Thoracic aorta (tissue), 2 donors: ENCODE measurements around the gene PIP4P1. TPM values are rescaled to one million over a fixed set of nuclear protein-coding genes. Genes with fewer than 3 reads are reported as not detected.

ENCODE experiments used
- ATAC-seq: fragments of 150-250 bp; one replicate; pipeline ENCODE4 v1.8.0; 2017; ENCODE audit warnings: low read depth; ENCODE audit not compliant: insufficient number of reproducible peaks, low FRiP score
- DNase-seq: peaks from one replicate; pipeline ENCODE4 v3.0.0-alpha.2; 2020; ENCODE audit warnings: low spot score
- H3K27ac ChIP-seq, 2 donors: fragments of 200-600 bp; sonication (generic); 1 replicate in 1 of 2; 2 replicates in 1 of 2; pipeline ENCODE4 v1.5.1; 2016; ENCODE audit warnings: mild to moderate bottlenecking in 2 of 2, moderate library complexity in 2 of 2
- H3K27me3 ChIP-seq: fragments of 200-600 bp; sonication (generic); replicated peaks from 2 replicates; pipeline ENCODE4 v1.6.0; 2016; ENCODE audit warnings: mild to moderate bottlenecking; ENCODE audit not compliant: insufficient read depth
- H3K36me3 ChIP-seq: fragments of 200-600 bp; sonication (generic); one replicate; pipeline ENCODE4 v1.5.1; 2016
- H3K4me1 ChIP-seq, 2 donors: fragments of 200-600 bp; sonication (generic); 1 replicate in 1 of 2; 2 replicates in 1 of 2; pipeline versions ENCODE4 v1.5.1 to v1.6.0; 2016; ENCODE audit warnings: low read depth in 2 of 2, mild to moderate bottlenecking in 1 of 2; ENCODE audit not compliant: control insufficient read depth in 1 of 2
- H3K4me3 ChIP-seq: fragments of 200-600 bp; sonication (generic); 2 replicates; pipeline ENCODE4 v1.5.1; 2016; ENCODE audit warnings: mild to moderate bottlenecking
- H3K9me3 ChIP-seq: fragments of 200-600 bp; sonication (generic); 2 replicates; pipeline ENCODE4 v1.5.1; 2016
- CTCF ChIP-seq: fragments of 200-600 bp; sonication (generic); IDR thresholded peaks from one replicate; pipeline ENCODE4 v1.5.1; 2019; ENCODE audit warnings: antibody characterized with exemption
- total RNA-seq, 2 donors: library from RNA; depleted of rRNA; stranded (reverse); fragments of >200 nt; gene quantifications; one replicate each; pipeline versions ENCODE4 v1.1.0 to v1.2.3, GENCODE V29; 2016

The PIP4P1 gene
- total RNA-seq, 2 donors from 2014 or later = 11.6 to 13.8 TPM

GRCh38 chr14:20415782-20416206, 45.4 kb downstream of the PIP4P1 start:
- no peaks in the 10 kb centered on the region for H3K9me3 ChIP-seq
- peak overlapping the region in 1 of 2 donors; percentile 22 for H3K27ac ChIP-seq
- no peak overlapping the region for H3K4me3 ChIP-seq
- peak; percentile 62 for TF ChIP-seq CTCF
- no peaks in the 10 kb centered on the region for H3K36me3 ChIP-seq
- H3K4me1 ChIP-seq = peaks cover 11 to 17% of the 10 kb centered on the region in 2 donors
- DNase-seq (no peak), ATAC-seq (no peak)
- H3K27me3 ChIP-seq = no peaks in the 10 kb centered on the region

- DNase-seq (no peak), ATAC-seq (no peak)
- Histone ChIP-seq H3K27me3 (no peaks in the 10 kb centered on the region), H3K4me1 (peaks cover 11 to 17% of the 10 kb centered on the region in 2 donors), H3K4me3 (peak overlapping the region; percentile 91), H3K9me3 (no peaks in the 10 kb centered on the region), H3K36me3 (no peaks in the 10 kb centered on the region), H3K27ac (peak overlapping the region; percentile 96 to 97)
- TF ChIP-seq CTCF = no peak
Observed at GRCh38 chr14:20413744-20414082, 47.5 kb downstream of the PIP4P1 start.

- peak within 1 kb of the TSS; percentile 91 for H3K4me3 ChIP-seq
- peaks cover 3% of the 10 kb centered on the region for H3K36me3 ChIP-seq
- H3K27me3 ChIP-seq = no peaks in the 10 kb centered on the region
- peak; percentile 87 for ATAC-seq
- peak; percentile 64 for DNase-seq
- H3K9me3 ChIP-seq = no peaks in the 10 kb centered on the region
- peaks cover 11 to 17% of the 10 kb centered on the region in 2 donors for H3K4me1 ChIP-seq
- no peak for TF ChIP-seq CTCF
- peak within 1 kb of the TSS; percentile 96 to 97 for H3K27ac ChIP-seq
Observed at GRCh38 chr14:20412876-20413743, 48.1 kb downstream of the PIP4P1 start, which contains the start of gene TEP1. Gene TEP1, minus strand, starts transcription at chr14:20413501. Its CDS starts 5,062 bp downstream, at chr14:20408439.

GRCh38 chr14:20412411-20412810, 48.8 kb downstream of the PIP4P1 start:
- no peak for DNase-seq
- TF ChIP-seq CTCF = no peak
- H3K4me3 ChIP-seq = peak overlapping the region; percentile 91
- peaks cover 10% of the 10 kb centered on the region for H3K36me3 ChIP-seq
- H3K27ac ChIP-seq = peak overlapping the region; percentile 96 to 97
- no peaks in the 10 kb centered on the region for H3K27me3 ChIP-seq
- ATAC-seq = no peak
- no peaks in the 10 kb centered on the region for H3K9me3 ChIP-seq
- peaks cover 11 to 17% of the 10 kb centered on the region in 2 donors for H3K4me1 ChIP-seq

- Histone ChIP-seq H3K36me3 (peaks cover 41% of the 10 kb centered on the region), H3K4me3 (no peak overlapping the region), H3K27ac (no peak overlapping the region), H3K4me1 (peaks cover 9 to 17% of the 10 kb centered on the region in 2 donors), H3K27me3 (no peaks in the 10 kb centered on the region), H3K9me3 (no peaks in the 10 kb centered on the region)
- no peak for TF ChIP-seq CTCF
- ATAC-seq = no peak
- no peak for DNase-seq
Observed at GRCh38 chr14:20409226-20409625, 52.0 kb downstream of the PIP4P1 start.

Other genes with a start within 250 kb of the PIP4P1 start
- gene OR11H6, start 237.7 kb downstream of the PIP4P1 start, total RNA-seq = not detected
- gene OR11H7, start 232.5 kb downstream of the PIP4P1 start, total RNA-seq = not detected
- gene OR11H4, start 222.1 kb downstream of the PIP4P1 start, total RNA-seq = not detected
- gene TTC5, start 155.5 kb downstream of the PIP4P1 start, total RNA-seq = 10 to 100 TPM; 10.2 to 10.4 TPM
- gene CCNB1IP1, start 128.2 kb downstream of the PIP4P1 start, total RNA-seq = 10 to 100 TPM; 47.7 to 60.3 TPM
- 1 to 10 TPM; 3.9 to 5.8 TPM for gene PARP2, start 117.8 kb downstream of the PIP4P1 start, total RNA-seq
- 10 to 100 TPM; 33.0 to 54.2 TPM for gene TEP1, start 47.9 kb downstream of the PIP4P1 start, total RNA-seq
- under 1 TPM; 0.14 to 0.42 TPM for gene KLHL33, start 25.3 kb downstream of the PIP4P1 start, total RNA-seq
- 100 to 1,000 TPM in 1 of 2 donors, 10 to 100 TPM in 1; 66.2 to 108 TPM for gene OSGEP, start 6.6 kb downstream of the PIP4P1 start, total RNA-seq
- 10 to 100 TPM; 45.9 to 85.6 TPM for gene APEX1, start 6.2 kb downstream of the PIP4P1 start, total RNA-seq
- gene PNP, start 8.0 kb upstream of the PIP4P1 start, total RNA-seq = 100 to 1,000 TPM in 1 of 2 donors, 10 to 100 TPM in 1; 42.4 to 170 TPM
- gene RNASE10, start 44.1 kb upstream of the PIP4P1 start, total RNA-seq = not detected
- gene RNASE9, start 99.6 kb upstream of the PIP4P1 start, total RNA-seq = not detected
- gene RNASE11, start 126.6 kb upstream of the PIP4P1 start, total RNA-seq = not detected
- gene RNASE12, start 129.9 kb upstream of the PIP4P1 start, total RNA-seq = not detected
- gene OR6S1, start 180.3 kb upstream of the PIP4P1 start, total RNA-seq = not detected
- gene RNASE4, start 223.1 kb upstream of the PIP4P1 start, total RNA-seq = 10 to 100 TPM; 45.6 to 66.4 TPM
- gene ANG, start 227.3 kb upstream of the PIP4P1 start, total RNA-seq = 10 to 100 TPM; 13.5 to 15.7 TPM